Thoracic aorta (tissue), 2 donors: ENCODE data around the gene TSPAN10. TPM values are rescaled to one million over a fixed set of nuclear protein-coding genes. Genes with fewer than 3 reads are reported as not detected.

Experiments
- ATAC-seq: fragments of 150-250 bp; one replicate; pipeline ENCODE4 v1.8.0; 2017; ENCODE audit warnings: low read depth; ENCODE audit not compliant: insufficient number of reproducible peaks, low FRiP score
- DNase-seq: peaks from one replicate; pipeline ENCODE4 v3.0.0-alpha.2; 2020; ENCODE audit warnings: low spot score
- H3K27ac ChIP-seq, 2 donors: fragments of 200-600 bp; sonication (generic); 1 replicate in 1 of 2; 2 replicates in 1 of 2; pipeline ENCODE4 v1.5.1; 2016; ENCODE audit warnings: mild to moderate bottlenecking in 2 of 2, moderate library complexity in 2 of 2
- H3K27me3 ChIP-seq: fragments of 200-600 bp; sonication (generic); replicated peaks from 2 replicates; pipeline ENCODE4 v1.6.0; 2016; ENCODE audit warnings: mild to moderate bottlenecking; ENCODE audit not compliant: insufficient read depth
- H3K36me3 ChIP-seq: fragments of 200-600 bp; sonication (generic); one replicate; pipeline ENCODE4 v1.5.1; 2016
- H3K4me1 ChIP-seq, 2 donors: fragments of 200-600 bp; sonication (generic); 1 replicate in 1 of 2; 2 replicates in 1 of 2; pipeline versions ENCODE4 v1.5.1 to v1.6.0; 2016; ENCODE audit warnings: low read depth in 2 of 2, mild to moderate bottlenecking in 1 of 2; ENCODE audit not compliant: control insufficient read depth in 1 of 2
- H3K4me3 ChIP-seq: fragments of 200-600 bp; sonication (generic); 2 replicates; pipeline ENCODE4 v1.5.1; 2016; ENCODE audit warnings: mild to moderate bottlenecking
- H3K9me3 ChIP-seq: fragments of 200-600 bp; sonication (generic); 2 replicates; pipeline ENCODE4 v1.5.1; 2016
- CTCF ChIP-seq: fragments of 200-600 bp; sonication (generic); IDR thresholded peaks from one replicate; pipeline ENCODE4 v1.5.1; 2019; ENCODE audit warnings: antibody characterized with exemption
- total RNA-seq, 2 donors: library from RNA; depleted of rRNA; stranded (reverse); fragments of >200 nt; gene quantifications; one replicate each; pipeline versions ENCODE4 v1.1.0 to v1.2.3, GENCODE V29; 2016

The TSPAN10 gene
- total RNA-seq, 2 donors from 2014 or later, result 0.27 TPM; not detected in 1

- Histone ChIP-seq H3K36me3 (peaks cover 54% of the 10 kb centered on the region), H3K4me1 (no peaks in the 10 kb centered on the region), H3K9me3 (no peaks in the 10 kb centered on the region), H3K27ac (no peak overlapping the region), H3K27me3 (no peaks in the 10 kb centered on the region), H3K4me3 (no peak overlapping the region)
- DNase-seq (no peak), ATAC-seq (no peak)
- no peak for TF ChIP-seq CTCF
Observed at GRCh38 chr17:81621494-81622130, 15.4 kb upstream of the TSPAN10 start.

GRCh38 chr17:81630274-81630673 is 6.7 kb upstream of the TSPAN10 start:
- H3K36me3 ChIP-seq, result peaks cover 37% of the 10 kb centered on the region

GRCh38 chr17:81631482-81631881 is 5.5 kb upstream of the TSPAN10 start:
- DNase-seq, result no peak
- Histone ChIP-seq H3K27me3 (no peaks in the 10 kb centered on the region), H3K9me3 (no peaks in the 10 kb centered on the region), H3K4me1 (peaks cover 24 to 32% of the 10 kb centered on the region in 2 donors), H3K4me3 (no peak overlapping the region), H3K36me3 (peaks cover 26% of the 10 kb centered on the region), H3K27ac (no peak overlapping the region)
- no peak for TF ChIP-seq CTCF
- no peak for ATAC-seq

More at GRCh38 chr17:81630274-81630673, 6.7 kb upstream of the TSPAN10 start:
- peaks cover 16 to 21% of the 10 kb centered on the region in 2 donors for H3K4me1 ChIP-seq
- DNase-seq (no peak), ATAC-seq (no peak)
- no peak for TF ChIP-seq CTCF
- no peak overlapping the region for H3K4me3 ChIP-seq
- no peaks in the 10 kb centered on the region for H3K27me3 ChIP-seq
- H3K9me3 ChIP-seq, result no peaks in the 10 kb centered on the region
- no peak overlapping the region for H3K27ac ChIP-seq

GRCh38 chr17:81635431-81635830 is 1.6 kb upstream of the TSPAN10 start:
- no peaks in the 10 kb centered on the region for H3K27me3 ChIP-seq
- H3K27ac ChIP-seq, result no peak overlapping the region
- H3K4me1 ChIP-seq, result peaks cover 24 to 36% of the 10 kb centered on the region in 2 donors
- H3K9me3 ChIP-seq, result no peaks in the 10 kb centered on the region
- H3K4me3 ChIP-seq, result peak overlapping the region; percentile 91
- TF ChIP-seq CTCF, result no peak
- ATAC-seq, result no peak
- no peak for DNase-seq
- no peaks in the 10 kb centered on the region for H3K36me3 ChIP-seq

GRCh38 chr17:81635973-81636504 is 957 bp upstream of the TSPAN10 start:
- DNase-seq, result no peak
- ATAC-seq, result peak; percentile 35
- no peak for TF ChIP-seq CTCF

More at GRCh38 chr17:81635973-81636504, 957 bp upstream of the TSPAN10 start:
- Histone ChIP-seq H3K9me3 (no peaks in the 10 kb centered on the region), H3K27ac (peak overlapping the region; percentile 71 to 78), H3K36me3 (no peaks in the 10 kb centered on the region), H3K4me3 (peak overlapping the region; percentile 91), H3K27me3 (no peaks in the 10 kb centered on the region), H3K4me1 (peaks cover 24 to 36% of the 10 kb centered on the region in 2 donors)
